ENCODE results near the gene TSFM.

DNA sequence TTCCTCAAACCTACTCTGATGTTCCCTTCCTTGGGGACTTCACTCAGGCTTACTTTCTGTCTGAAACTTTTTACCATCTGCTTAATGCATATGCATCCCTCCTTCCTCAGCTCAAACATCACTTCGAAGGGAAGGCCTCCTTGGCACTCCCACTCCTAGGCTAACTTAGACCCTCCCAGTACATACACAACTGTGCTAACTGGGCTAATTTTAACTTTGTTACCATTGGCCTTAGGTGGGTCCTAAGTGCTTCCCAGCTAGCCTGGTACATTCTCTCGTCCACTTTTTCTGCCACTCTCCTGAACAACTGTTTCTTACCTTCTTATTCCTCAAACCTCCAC is 6.4 kb upstream of the TSFM start:
- no peak for TF ChIP-seq CTCF (CRISPR knock-in tag; IDR thresholded peaks at IDR 0.05)
- no peak for TF ChIP-seq ZNF362 (CRISPR knock-in tag; IDR thresholded peaks at IDR 0.05; ENCODE audit: borderline replicate concordance)
- no peak for TF ChIP-seq TAF1 (CRISPR knock-in tag; IDR thresholded peaks at IDR 0.05)
- no peak for TF ChIP-seq TCF12 (IDR thresholded peaks at IDR 0.05)
- no peak for TF ChIP-seq TCF12 (CRISPR knock-in tag; IDR thresholded peaks at IDR 0.05)
- no peak for TF ChIP-seq RBFOX2 (IDR thresholded peaks at IDR 0.05; ENCODE audit: low read depth, low read length)
- TF ChIP-seq, protein P1, sequence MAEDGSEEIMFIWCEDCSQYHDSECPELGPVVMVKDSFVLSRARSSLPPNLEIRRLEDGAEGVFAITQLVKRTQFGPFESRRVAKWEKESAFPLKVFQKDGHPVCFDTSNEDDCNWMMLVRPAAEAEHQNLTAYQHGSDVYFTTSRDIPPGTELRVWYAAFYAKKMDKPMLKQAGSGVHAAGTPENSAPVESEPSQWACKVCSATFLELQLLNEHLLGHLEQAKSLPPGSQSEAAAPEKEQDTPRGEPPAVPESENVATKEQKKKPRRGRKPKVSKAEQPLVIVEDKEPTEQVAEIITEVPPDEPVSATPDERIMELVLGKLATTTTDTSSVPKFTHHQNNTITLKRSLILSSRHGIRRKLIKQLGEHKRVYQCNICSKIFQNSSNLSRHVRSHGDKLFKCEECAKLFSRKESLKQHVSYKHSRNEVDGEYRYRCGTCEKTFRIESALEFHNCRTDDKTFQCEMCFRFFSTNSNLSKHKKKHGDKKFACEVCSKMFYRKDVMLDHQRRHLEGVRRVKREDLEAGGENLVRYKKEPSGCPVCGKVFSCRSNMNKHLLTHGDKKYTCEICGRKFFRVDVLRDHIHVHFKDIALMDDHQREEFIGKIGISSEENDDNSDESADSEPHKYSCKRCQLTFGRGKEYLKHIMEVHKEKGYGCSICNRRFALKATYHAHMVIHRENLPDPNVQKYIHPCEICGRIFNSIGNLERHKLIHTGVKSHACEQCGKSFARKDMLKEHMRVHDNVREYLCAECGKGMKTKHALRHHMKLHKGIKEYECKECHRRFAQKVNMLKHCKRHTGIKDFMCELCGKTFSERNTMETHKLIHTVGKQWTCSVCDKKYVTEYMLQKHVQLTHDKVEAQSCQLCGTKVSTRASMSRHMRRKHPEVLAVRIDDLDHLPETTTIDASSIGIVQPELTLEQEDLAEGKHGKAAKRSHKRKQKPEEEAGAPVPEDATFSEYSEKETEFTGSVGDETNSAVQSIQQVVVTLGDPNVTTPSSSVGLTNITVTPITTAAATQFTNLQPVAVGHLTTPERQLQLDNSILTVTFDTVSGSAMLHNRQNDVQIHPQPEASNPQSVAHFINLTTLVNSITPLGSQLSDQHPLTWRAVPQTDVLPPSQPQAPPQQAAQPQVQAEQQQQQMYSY (CRISPR knock-in tag; IDR thresholded peaks at IDR 0.05), result no peak
- no peak for TF ChIP-seq POLR2A (IDR thresholded peaks at IDR 0.05; ENCODE audit: insufficient read depth in 1 of 2, low read depth in 2 of 2, low read length in 2 of 2)
- TF ChIP-seq RFX5 (IDR thresholded peaks at IDR 0.05; ENCODE audit: low read depth, low read length), result no peak
- no peak for TF ChIP-seq NR1H2 (CRISPR knock-in tag; IDR thresholded peaks at IDR 0.05; ENCODE audit: borderline replicate concordance, low read depth)
